Measurements from ENCODE around the gene SHB.

The SHB gene

GRCh38 chr9:37876376-37876775 lies 192.7 kb downstream of the SHB start:
- no peak for DNase-seq

- DNase-seq: no peak
These were observed 195.1 kb downstream of the SHB start for GRCh38 chr9:37873955-37874354.

- DNase-seq: no peak
These were observed 198.2 kb downstream of the SHB start for GRCh38 chr9:37870799-37871176.

GRCh38 chr9:37870081-37870798 lies 198.8 kb downstream of the SHB start:
- DNase-seq: no peak
